ENCODE data around the gene SIGMAR1.

DNA sequence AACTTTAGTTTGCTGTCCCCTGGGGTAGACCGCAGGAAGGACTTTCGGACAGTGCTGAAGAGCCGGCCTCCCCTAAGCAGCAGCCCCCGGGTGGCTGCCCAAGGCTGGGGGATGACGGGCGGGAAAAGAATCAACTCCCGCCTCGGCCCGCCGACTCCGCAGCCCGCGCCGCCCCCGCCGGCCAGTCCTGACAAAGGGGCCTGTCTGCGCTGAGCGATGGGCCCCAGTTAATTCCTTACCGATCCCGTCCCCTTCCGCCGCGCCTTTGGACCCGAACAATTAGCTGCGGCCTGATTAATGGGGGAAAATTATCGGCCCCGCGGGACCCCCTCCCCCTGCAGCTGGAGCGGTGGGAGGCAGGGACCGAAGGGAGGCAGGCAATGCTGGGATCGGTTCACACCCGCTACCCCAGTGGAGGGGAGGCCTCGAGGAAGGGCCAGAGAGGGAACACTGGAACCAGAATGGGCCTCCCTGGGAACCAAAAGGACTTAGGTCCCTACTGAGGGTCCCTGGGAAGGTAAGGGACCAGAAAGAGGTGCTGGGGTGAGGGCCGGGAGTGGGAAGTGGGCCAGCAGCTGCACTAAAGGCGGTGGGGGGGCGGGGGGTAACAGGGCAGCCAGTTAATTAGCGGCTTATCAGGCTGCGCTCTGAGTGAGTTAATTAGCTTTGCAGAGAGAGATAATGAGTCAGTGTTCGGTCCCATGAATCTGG is 13.0 kb downstream of the SIGMAR1 start:
- TF ChIP-seq, protein P1, sequence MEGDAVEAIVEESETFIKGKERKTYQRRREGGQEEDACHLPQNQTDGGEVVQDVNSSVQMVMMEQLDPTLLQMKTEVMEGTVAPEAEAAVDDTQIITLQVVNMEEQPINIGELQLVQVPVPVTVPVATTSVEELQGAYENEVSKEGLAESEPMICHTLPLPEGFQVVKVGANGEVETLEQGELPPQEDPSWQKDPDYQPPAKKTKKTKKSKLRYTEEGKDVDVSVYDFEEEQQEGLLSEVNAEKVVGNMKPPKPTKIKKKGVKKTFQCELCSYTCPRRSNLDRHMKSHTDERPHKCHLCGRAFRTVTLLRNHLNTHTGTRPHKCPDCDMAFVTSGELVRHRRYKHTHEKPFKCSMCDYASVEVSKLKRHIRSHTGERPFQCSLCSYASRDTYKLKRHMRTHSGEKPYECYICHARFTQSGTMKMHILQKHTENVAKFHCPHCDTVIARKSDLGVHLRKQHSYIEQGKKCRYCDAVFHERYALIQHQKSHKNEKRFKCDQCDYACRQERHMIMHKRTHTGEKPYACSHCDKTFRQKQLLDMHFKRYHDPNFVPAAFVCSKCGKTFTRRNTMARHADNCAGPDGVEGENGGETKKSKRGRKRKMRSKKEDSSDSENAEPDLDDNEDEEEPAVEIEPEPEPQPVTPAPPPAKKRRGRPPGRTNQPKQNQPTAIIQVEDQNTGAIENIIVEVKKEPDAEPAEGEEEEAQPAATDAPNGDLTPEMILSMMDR (IDR thresholded peaks at IDR 0.05), result no peak
- TF ChIP-seq POLR2A (IDR thresholded peaks at IDR 0.05), result no peak

Measured in uterus (tissue), 2 donors.